Measurements from ENCODE around the gene AIM2. TPM values are rescaled to one million over a fixed set of nuclear protein-coding genes. Genes with fewer than 3 reads are reported as not detected.
"Not testable (repeated sequence)": the region's sequence is repeated elsewhere in the genome, so short reads cannot be mapped to it uniquely, and the experiment has no call there.

Gene AIM2
- total RNA-seq, 3 donors from 2014 or later (not counting 1 experiment from before 2014, with no cell fraction given): 1.1 TPM; not detected in 2

GRCh38 chr1:159054427-159054826, 22.1 kb downstream of the AIM2 start:
- H3K36me3 Mint-ChIP-seq: peaks cover 59% of the 10 kb centered on the region
- WGBS (ENCODE audit: insufficient coverage): 91% methylated on average over 2 of the region's 2 CpGs
- no peak for TF ChIP-seq CTCF (IDR thresholded peaks at IDR 0.05)
- H3K27me3 Mint-ChIP-seq (ENCODE audit: low read depth in 2 of 2): no peaks in the 10 kb centered on the region
- no peaks in the 10 kb centered on the region for H3K9me3 ChIP-seq (ENCODE audit: control insufficient read depth, insufficient read depth, low read length)
- H3K4me3 Mint-ChIP-seq: no peak overlapping the region
- no peaks in the 10 kb centered on the region for H3K27me3 ChIP-seq (ENCODE audit: control insufficient read depth, insufficient read depth, low read length)
- H3K27ac ChIP-seq (ENCODE audit: low read length): no peak overlapping the region
- peaks cover 73% of the 10 kb centered on the region for H3K36me3 ChIP-seq (ENCODE audit: control insufficient read depth, insufficient read depth, low read length)
- peaks cover 52 to 58% of the 10 kb centered on the region in 2 donors for H3K4me1 Mint-ChIP-seq
- no peaks in the 10 kb centered on the region for H3K9me3 Mint-ChIP-seq
- no peak overlapping the region for H3K4me3 ChIP-seq (ENCODE audit: low read length)
- peak overlapping the region; percentile 49 to 70 for H3K27ac Mint-ChIP-seq
- peaks cover 17% of the 10 kb centered on the region for H3K4me1 ChIP-seq (ENCODE audit: control insufficient read depth, insufficient read depth, low read length)
- ATAC-seq: no peak
- intact Hi-C loops (cut with micrococcal nuclease): no loop called here
- no peak for DNase-seq

GRCh38 chr1:159051436-159051835, 25.1 kb downstream of the AIM2 start:
- H3K36me3 Mint-ChIP-seq: peaks cover 64% of the 10 kb centered on the region
- peaks cover 87% of the 10 kb centered on the region for H3K36me3 ChIP-seq (ENCODE audit: control insufficient read depth, insufficient read depth, low read length)
- DNase-seq (no peak), ATAC-seq (no peak)
- no peaks in the 10 kb centered on the region for H3K9me3 ChIP-seq (ENCODE audit: control insufficient read depth, insufficient read depth, low read length)
- H3K27me3 ChIP-seq (ENCODE audit: control insufficient read depth, insufficient read depth, low read length): no peaks in the 10 kb centered on the region
- intact Hi-C loops (cut with micrococcal nuclease): no loop called here
- H3K4me1 Mint-ChIP-seq: peaks cover 58 to 64% of the 10 kb centered on the region in 2 donors
- no peak overlapping the region for H3K4me3 ChIP-seq (ENCODE audit: low read length)
- H3K27me3 Mint-ChIP-seq (ENCODE audit: low read depth in 2 of 2): no peaks in the 10 kb centered on the region
- peaks cover 13% of the 10 kb centered on the region for H3K4me1 ChIP-seq (ENCODE audit: control insufficient read depth, insufficient read depth, low read length)
- H3K9me3 Mint-ChIP-seq: no peaks in the 10 kb centered on the region
- WGBS (ENCODE audit: insufficient coverage): 92% methylated on average over 2 of the region's 2 CpGs
- no peak overlapping the region for H3K4me3 Mint-ChIP-seq
- no peak overlapping the region for H3K27ac ChIP-seq (ENCODE audit: low read length)
- TF ChIP-seq CTCF (IDR thresholded peaks at IDR 0.05): no peak
- H3K27ac Mint-ChIP-seq: peak overlapping the region; percentile 70 to 74

- DNase-seq (peak in 1 of 2 donors; percentile 51), ATAC-seq (peak in 1 of 3 donors; percentile 24)
- H3K27ac ChIP-seq (ENCODE audit: low read length); H3K9me3 Mint-ChIP-seq; H3K27me3 ChIP-seq (ENCODE audit: control insufficient read depth, insufficient read depth, low read length); H3K4me3 ChIP-seq (ENCODE audit: low read length); H3K9me3 ChIP-seq (ENCODE audit: control insufficient read depth, insufficient read depth, low read length); H3K4me1 ChIP-seq (ENCODE audit: control insufficient read depth, insufficient read depth, low read length); intact Hi-C loops (cut with micrococcal nuclease); H3K27me3 Mint-ChIP-seq (ENCODE audit: low read depth in 2 of 2): not testable (repeated sequence)
- peaks cover 70% of the 10 kb centered on the region for H3K36me3 ChIP-seq (ENCODE audit: control insufficient read depth, insufficient read depth, low read length)
- peak overlapping the region; percentile 73 for H3K27ac Mint-ChIP-seq
- peak overlapping the region; percentile 4 for H3K4me3 Mint-ChIP-seq
- peaks cover 23% of the 10 kb centered on the region for H3K36me3 Mint-ChIP-seq
- 0% methylated on average over 1 of the region's 1 CpG for WGBS (ENCODE audit: insufficient coverage)
- H3K4me1 Mint-ChIP-seq: peaks cover 41 to 45% of the 10 kb centered on the region in 2 donors
Measured at GRCh38 chr1:159046486-159046885, 30.1 kb downstream of the AIM2 start.

GRCh38 chr1:159040893-159041724, 35.5 kb downstream of the AIM2 start:
- Mint-ChIP-seq H3K27ac (peak overlapping the region; percentile 44 to 55), H3K4me3 (no peak overlapping the region), H3K36me3 (peaks cover 12% of the 10 kb centered on the region), H3K4me1 (peaks cover 44 to 53% of the 10 kb centered on the region in 2 donors), H3K9me3 (no peaks in the 10 kb centered on the region), H3K27me3 (ENCODE audit: low read depth in 2 of 2) (no peaks in the 10 kb centered on the region)
- H3K9me3 ChIP-seq (ENCODE audit: control insufficient read depth, insufficient read depth, low read length): no peaks in the 10 kb centered on the region
- TF ChIP-seq CTCF (IDR thresholded peaks at IDR 0.05): no peak
- ATAC-seq (no peak), DNase-seq (peak in 1 of 2 donors; percentile 37)
- intact Hi-C loops (cut with micrococcal nuclease): no loop called here
- no peak overlapping the region for H3K27ac ChIP-seq (ENCODE audit: low read length)
- 81% methylated on average over 7 of the region's 7 CpGs for WGBS (ENCODE audit: insufficient coverage)
- H3K36me3 ChIP-seq (ENCODE audit: control insufficient read depth, insufficient read depth, low read length): peaks cover 82% of the 10 kb centered on the region
- no peaks in the 10 kb centered on the region for H3K27me3 ChIP-seq (ENCODE audit: control insufficient read depth, insufficient read depth, low read length)
- H3K4me3 ChIP-seq (ENCODE audit: low read length): no peak overlapping the region
- H3K4me1 ChIP-seq (ENCODE audit: control insufficient read depth, insufficient read depth, low read length): no peaks in the 10 kb centered on the region

All from natural killer cell (primary cell).